OCI-LY1 (cell line): ENCODE data around the gene ASIC5.

Experiments used
- EZH2 ChIP-seq: fragments of 200-600 bp; sonication (generic), shearing (Covaris generic); IDR thresholded peaks from 2 replicates; pipeline ENCODE4 v1.8.0; 2017; ENCODE audit warnings: borderline replicate concordance, mixed run types, mild to moderate bottlenecking, antibody characterized with exemption, low read length, moderate library complexity, mixed read lengths
- TF ChIP-seq, protein P1 (sequence below): fragments of 200-600 bp; sonication (generic), shearing (Covaris generic); IDR thresholded peaks from 2 replicates; pipeline ENCODE4 v1.5.1; 2017; ENCODE audit warnings: mild to moderate bottlenecking, antibody characterized with exemption, low read length, moderate library complexity, mixed read lengths

GRCh38 chr4:155904331-155904730, 38.3 kb upstream of the ASIC5 start:
- TF ChIP-seq, protein P1, sequence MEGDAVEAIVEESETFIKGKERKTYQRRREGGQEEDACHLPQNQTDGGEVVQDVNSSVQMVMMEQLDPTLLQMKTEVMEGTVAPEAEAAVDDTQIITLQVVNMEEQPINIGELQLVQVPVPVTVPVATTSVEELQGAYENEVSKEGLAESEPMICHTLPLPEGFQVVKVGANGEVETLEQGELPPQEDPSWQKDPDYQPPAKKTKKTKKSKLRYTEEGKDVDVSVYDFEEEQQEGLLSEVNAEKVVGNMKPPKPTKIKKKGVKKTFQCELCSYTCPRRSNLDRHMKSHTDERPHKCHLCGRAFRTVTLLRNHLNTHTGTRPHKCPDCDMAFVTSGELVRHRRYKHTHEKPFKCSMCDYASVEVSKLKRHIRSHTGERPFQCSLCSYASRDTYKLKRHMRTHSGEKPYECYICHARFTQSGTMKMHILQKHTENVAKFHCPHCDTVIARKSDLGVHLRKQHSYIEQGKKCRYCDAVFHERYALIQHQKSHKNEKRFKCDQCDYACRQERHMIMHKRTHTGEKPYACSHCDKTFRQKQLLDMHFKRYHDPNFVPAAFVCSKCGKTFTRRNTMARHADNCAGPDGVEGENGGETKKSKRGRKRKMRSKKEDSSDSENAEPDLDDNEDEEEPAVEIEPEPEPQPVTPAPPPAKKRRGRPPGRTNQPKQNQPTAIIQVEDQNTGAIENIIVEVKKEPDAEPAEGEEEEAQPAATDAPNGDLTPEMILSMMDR = no peak
- TF ChIP-seq EZH2 = no peak
